A673 (cell line): ENCODE results near the gene CA9.

ENCODE experiments used
- CTCF ChIP-seq: fragments of 300-800, 200-600 bp; sonication (generic); conservative IDR thresholded peaks from 2 replicates; pipeline ENCODE4 v1.5.1; 2017; ENCODE audit warnings: low read depth, mild to moderate bottlenecking, antibody characterized with exemption, low read length, moderate library complexity, mixed read lengths
- EZH2 ChIP-seq: fragments of 200-600 bp; sonication (generic); IDR thresholded peaks from 2 replicates; pipeline ENCODE4 v1.6.1; 2017; ENCODE audit warnings: borderline replicate concordance, low read depth, mild to moderate bottlenecking, mixed read lengths, antibody characterized with exemption, low read length; ENCODE audit not compliant: poor library complexity, severe bottlenecking

DNA sequence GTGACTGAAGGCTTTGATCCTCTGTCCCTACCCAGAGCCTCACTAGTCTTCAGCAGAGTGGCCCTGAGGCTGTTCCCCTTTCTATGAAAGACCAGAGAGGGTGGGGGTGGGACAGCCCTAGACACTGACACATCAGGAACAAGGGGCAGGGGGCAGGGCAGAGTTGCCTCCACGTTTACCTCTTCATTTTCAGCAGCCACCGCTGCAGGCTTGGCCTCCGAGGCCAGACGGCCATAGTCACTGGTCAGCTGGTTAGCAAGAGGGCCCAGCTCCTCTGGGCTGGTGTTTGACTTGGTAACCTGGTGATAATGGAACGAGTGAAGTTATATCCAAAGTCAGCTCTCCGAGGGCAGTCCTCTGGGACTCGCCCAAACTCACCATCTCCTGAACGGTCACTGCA lies 31.6 kb downstream of the CA9 start:
- TF ChIP-seq EZH2 (no peak), CTCF (no peak)
